NCI-H2196 (cell line): ENCODE results near the gene CYB5RL.

Source experiments
- DNase-seq: peaks from one replicate; lab custom pipeline; 2025; ENCODE audit not compliant: unreplicated experiment; lab: John Stamatoyannopoulos, UW

CYB5RL gene

GRCh38 chr1:54161495-54162168, 38.2 kb downstream of the CYB5RL start:
- no peak for DNase-seq

GRCh38 chr1:54160351-54160750, 39.5 kb downstream of the CYB5RL start:
- no peak for DNase-seq

GRCh38 chr1:54159733-54160316, 40.0 kb downstream of the CYB5RL start:
- DNase-seq, result no peak

- DNase-seq, result no peak
Observed at GRCh38 chr1:54158071-54158470, 41.8 kb downstream of the CYB5RL start.

GRCh38 chr1:54157401-54157800, 42.4 kb downstream of the CYB5RL start:
- DNase-seq, result no peak

GRCh38 chr1:54156986-54157385, 42.8 kb downstream of the CYB5RL start:
- DNase-seq, result no peak

- no peak for DNase-seq
Observed at GRCh38 chr1:54156201-54156600, 43.6 kb downstream of the CYB5RL start.

- DNase-seq, result peak; percentile 19
Observed at GRCh38 chr1:54153535-54154439, 46.0 kb downstream of the CYB5RL start.

- DNase-seq, result no peak
Observed at GRCh38 chr1:54152696-54153095, 47.1 kb downstream of the CYB5RL start, which contains the start of gene CDCP2. Gene CDCP2 (minus strand): TSS chr1:54153000. CDS start chr1:54152922, 78 bp downstream.

- no peak for DNase-seq
Observed at GRCh38 chr1:54151013-54151412, 48.8 kb downstream of the CYB5RL start.
